Adrenal gland (tissue), 19 donors: ENCODE measurements around the gene NUTM2D. TPM values are rescaled to one million over a fixed set of nuclear protein-coding genes. Genes with fewer than 3 reads are reported as not detected.
"Not testable (repeated sequence)": the region's sequence is repeated elsewhere in the genome, so short reads cannot be mapped to it uniquely, and the experiment has no call there.

Source experiments
- DNase-seq, 7 donors: peaks; one replicate each; pipeline ENCODE4 v3.0.0-alpha.2; 2019 to 2020
- H3K27ac ChIP-seq, 5 donors: fragments of 200-600 bp; sonication (generic) in 4 of 5; 1 replicate in 3 of 5; 2 replicates in 2 of 5; pipeline versions ENCODE4 v1.5.1 to v1.8.0; 2016 to 2020; ENCODE audit warnings: mild to moderate bottlenecking in 1 of 5
- H3K27me3 ChIP-seq: fragments of 200-600 bp; 2 replicates; pipeline ENCODE4 v1.8.0; 2021
- H3K36me3 ChIP-seq, 2 donors: fragments of 200-600 bp; replicated peaks in 1 of 2; 1 replicate in 1 of 2; 2 replicates in 1 of 2; pipeline versions ENCODE4 v1.5.1 to v1.8.0; 2018 to 2022
- H3K4me1 ChIP-seq, 2 donors: fragments of 200-600 bp; replicated peaks in 1 of 2; 1 replicate in 1 of 2; 2 replicates in 1 of 2; pipeline versions ENCODE4 v1.5.1 to v1.8.0; 2018 to 2021
- H3K4me3 ChIP-seq, 4 donors: fragments of 200-600 bp; sonication (generic) in 3 of 4; one replicate each; pipeline ENCODE4 v1.5.1; 2016 to 2018
- H3K9me3 ChIP-seq, 3 donors: fragments of 200-600 bp; sonication (generic) in 1 of 3; replicated peaks in 1 of 3; 1 replicate in 2 of 3; 2 replicates in 1 of 3; pipeline versions ENCODE4 v1.5.1 to v1.8.0; 2016 to 2021
- WGBS, 4 donors: extraction: QIAGEN DNeasy Blood & Tissue Kit in 2 of 4; methylation state at CpG; one replicate each; pipeline versions ENCODE4 v1.1.5 to v1.1.7; 2013 to 2017; 5-methylcytosine and 5-hydroxymethylcytosine counted together
- intact Hi-C, 2 donors: fragments of 100-400 bp; cut with DNase I; formaldehyde crosslinking; loops; one replicate each; pipeline versions ENCODE4 v1.14.1 to v1.15.0; 2022 to 2023
- long read RNA-seq, 10 donors: library from polyadenylated mRNA in 3 of 10; unstranded in 2 of 10; stranded (forward) in 1 of 10; transcript quantifications; one replicate each; pipeline ENCODE4 v2.0.0 and lab custom pipeline, GENCODE V29; 2021 to 2026
- polyA plus RNA-seq, 3 donors: library from polyadenylated mRNA; stranded (reverse); fragments of 200-250 nt in 2 of 3; fragments of 350-450 nt in 1 of 3; fragmentation: Illumina TruSeq in 1 of 3; extraction: RNeasy Lipid Tissue Mini Kit (QIAGEN cat#74804) in 1 of 3; gene quantifications; one replicate each; pipeline ENCODE4 v1.2.3, GENCODE V29; 2013 to 2014
- total RNA-seq, 9 donors: library from RNA; depleted of rRNA in 4 of 9; stranded (reverse); fragments of >200 nt in 4 of 9; fragments of 120-200 nt in 1 of 9; fragmentation: NEBNext Ultra II Directional in 1 of 9; extraction: Animal tissue kit (Norgen Biotek cat#: 25700) in 1 of 9; gene quantifications; one replicate each; pipeline versions ENCODE4 v1.1.0 to v1.2.4, GENCODE V29; 2013 to 2023
- donor health status: healthy with polysubstance abuse.
- donor health status: Bipolar disorder and iron deficiency.
- donor health status: DM: yes; HTN: yes; CAD: no.
- donor health status: DM: no; HTN: no; CAD: no.
- donor health status: DM: no; HTN: no; CAD: no.
- donor health status: DM: yes; HTN: yes; CAD: no.

The NUTM2D gene
- total RNA-seq, result 1 to 10 TPM in 8 of 9 donors, under 1 TPM in 1; 0.95 to 7.4 (median 3.9) TPM
- polyA plus RNA-seq, result 10 to 100 TPM in 1 of 3 donors, 1 to 10 TPM in 2; 1.6 to 34.2 (median 3.0) TPM
- long read RNA-seq, donor 1, partial matches to known transcripts, result 0 of 1 reads
- long read RNA-seq, donor 1, other reads (novel, unspliced or antisense), result 0 of 1 reads
- long read RNA-seq, donor 2, result 0 reads
- long read RNA-seq, donor 3, result 0 reads
- long read RNA-seq, donor 4, result 0 reads
- long read RNA-seq, donor 5, result 0 reads
- long read RNA-seq, donor 6, result 0 reads
- long read RNA-seq, donor 7, result 0 reads
- long read RNA-seq, donor 8, result 0 reads
- long read RNA-seq, donor 9, result 0 reads
- long read RNA-seq, donor 10, partial matches to known transcripts, result 0 of 1 reads
- long read RNA-seq, donor 10, other reads (novel, unspliced or antisense), result 0 of 1 reads

- H3K4me3 ChIP-seq, H3K9me3 ChIP-seq, H3K27ac ChIP-seq, DNase-seq, H3K36me3 ChIP-seq, H3K4me1 ChIP-seq, intact Hi-C loops, H3K27me3 ChIP-seq: not testable (repeated sequence)
- 94% methylated on average over 2 of the region's 3 CpGs; no CpG with 5 or more reads in 3 of the 4 donors for WGBS, 4 donors
Measured at GRCh38 chr10:87357444-87357843, at the start of gene NUTM2D. TSS of gene NUTM2D (plus strand) at chr10:87357744. CDS start at chr10:87358266, 522 bp downstream.

- H3K36me3 ChIP-seq, H3K4me1 ChIP-seq, H3K27ac ChIP-seq, DNase-seq, H3K9me3 ChIP-seq, H3K4me3 ChIP-seq, intact Hi-C loops, H3K27me3 ChIP-seq: not testable (repeated sequence)
- WGBS, 4 donors, result 70 to 80% (median 78%) methylated on average over 1 of the region's 1 CpG
Measured at GRCh38 chr10:87308702-87309101, 48.8 kb upstream of the NUTM2D start.

- H3K4me3 ChIP-seq, H3K27ac ChIP-seq, intact Hi-C loops, H3K4me1 ChIP-seq, DNase-seq, H3K9me3 ChIP-seq, H3K36me3 ChIP-seq, H3K27me3 ChIP-seq: not testable (repeated sequence)
Measured at GRCh38 chr10:87309657-87310056, 47.9 kb upstream of the NUTM2D start.

- H3K9me3 ChIP-seq, intact Hi-C loops, H3K27ac ChIP-seq, H3K36me3 ChIP-seq, H3K27me3 ChIP-seq, DNase-seq, H3K4me1 ChIP-seq, H3K4me3 ChIP-seq: not testable (repeated sequence)
- 87 to 93% (median 89%) methylated on average over 1 of the region's 1 CpG for WGBS, 4 donors
Measured at GRCh38 chr10:87311521-87311920, 46.0 kb upstream of the NUTM2D start.

- intact Hi-C loops, DNase-seq, H3K27me3 ChIP-seq, H3K4me3 ChIP-seq, H3K27ac ChIP-seq, H3K4me1 ChIP-seq, H3K36me3 ChIP-seq, H3K9me3 ChIP-seq: not testable (repeated sequence)
- 65 to 79% (median 71%) methylated on average over 3 of the region's 3 CpGs for WGBS, 4 donors
Measured at GRCh38 chr10:87313649-87314359, 43.7 kb upstream of the NUTM2D start.

GRCh38 chr10:87314360-87314973 is 43.1 kb upstream of the NUTM2D start:
- H3K4me1 ChIP-seq, H3K4me3 ChIP-seq, H3K36me3 ChIP-seq, intact Hi-C loops, H3K9me3 ChIP-seq, H3K27me3 ChIP-seq, DNase-seq, H3K27ac ChIP-seq: not testable (repeated sequence)
- 61 to 79% (median 68%) methylated on average over 1 to 3 of the region's 4 CpGs for WGBS, 4 donors

GRCh38 chr10:87321505-87321904 is 36.0 kb upstream of the NUTM2D start:
- DNase-seq, H3K4me1 ChIP-seq, H3K27ac ChIP-seq, H3K36me3 ChIP-seq, intact Hi-C loops, H3K27me3 ChIP-seq, H3K9me3 ChIP-seq, H3K4me3 ChIP-seq: not testable (repeated sequence)
- WGBS, 4 donors, result 40 to 90% (median 70%) methylated on average over 1 of the region's 1 CpG

GRCh38 chr10:87324559-87324958 is 33.0 kb upstream of the NUTM2D start:
- H3K27ac ChIP-seq, DNase-seq, H3K27me3 ChIP-seq, H3K4me1 ChIP-seq, H3K36me3 ChIP-seq, intact Hi-C loops, H3K4me3 ChIP-seq, H3K9me3 ChIP-seq: not testable (repeated sequence)
- WGBS, 4 donors, result 93 to 99% (median 96%) methylated on average over 3 to 5 of the region's 5 CpGs

- H3K9me3 ChIP-seq, H3K4me1 ChIP-seq, H3K36me3 ChIP-seq, intact Hi-C loops, H3K4me3 ChIP-seq, DNase-seq, H3K27ac ChIP-seq, H3K27me3 ChIP-seq: not testable (repeated sequence)
- WGBS, 4 donors, result 94 to 100% (median 97%) methylated on average over 1 of the region's 1 CpG
Measured at GRCh38 chr10:87327958-87328357, 29.6 kb upstream of the NUTM2D start.

GRCh38 chr10:87329131-87329530 is 28.4 kb upstream of the NUTM2D start:
- WGBS, 4 donors, result 74 to 91% (median 78%) methylated on average over 2 of the region's 2 CpGs

GRCh38 chr10:87332687-87333086 is 24.9 kb upstream of the NUTM2D start:
- H3K27ac ChIP-seq, H3K9me3 ChIP-seq, H3K4me3 ChIP-seq, H3K27me3 ChIP-seq, H3K4me1 ChIP-seq, H3K36me3 ChIP-seq, intact Hi-C loops: not testable (repeated sequence)
- WGBS, 4 donors, result 44 to 60% (median 56%) methylated on average over 1 of the region's 1 CpG
- peak in 2 of 7 donors; percentile 11 to 35 for DNase-seq

More at GRCh38 chr10:87329131-87329530, 28.4 kb upstream of the NUTM2D start:
- H3K27ac ChIP-seq, H3K4me3 ChIP-seq, H3K9me3 ChIP-seq, intact Hi-C loops, DNase-seq, H3K27me3 ChIP-seq, H3K4me1 ChIP-seq, H3K36me3 ChIP-seq: not testable (repeated sequence)
